Stomach (tissue), 9 donors: ENCODE data around the gene PTPRD. TPM values are rescaled to one million over a fixed set of nuclear protein-coding genes. Genes with fewer than 3 reads are reported as not detected.

Source experiments
- DNase-seq, 2 donors: peaks; one replicate each; pipeline versions ENCODE4 v3.0.0 to v3.0.0-alpha.2; 2013 to 2019
- H3K27ac ChIP-seq, 5 donors: fragments of 200-600 bp in 4 of 5; sonication (generic) in 4 of 5; one replicate each; pipeline ENCODE4 v1.5.1; 2013 to 2019; ENCODE audit warnings: mild to moderate bottlenecking in 1 of 5, moderate library complexity in 1 of 5
- H3K27me3 ChIP-seq, 3 donors: fragments of 200-600 bp; sonication (generic); one replicate each; pipeline ENCODE4 v1.5.1; 2017 to 2019; ENCODE audit warnings: mixed run types in 1 of 3
- H3K36me3 ChIP-seq, 4 donors: fragments of 200-600 bp; sonication (generic); 1 replicate in 3 of 4; 2 replicates in 1 of 4; pipeline ENCODE4 v1.5.1; 2016 to 2019
- H3K4me1 ChIP-seq, 4 donors: fragments of 200-600 bp; sonication (generic); one replicate each; pipeline ENCODE4 v1.5.1; 2016 to 2019
- H3K4me3 ChIP-seq, 4 donors: fragments of 200-600 bp; sonication (generic) in 3 of 4; one replicate each; pipeline ENCODE4 v1.5.1; 2016 to 2019; ENCODE audit warnings: mild to moderate bottlenecking in 1 of 4
- H3K9me3 ChIP-seq, 4 donors: fragments of 200-600 bp; sonication (generic); one replicate each; pipeline ENCODE4 v1.5.1; 2016 to 2019
- CTCF ChIP-seq, 7 experiments: fragments of 450-650 bp in 4 of 7; fragments of 200-600 bp in 3 of 7; sonication (generic) in 3 of 7; IDR thresholded peaks; one replicate each; pipeline ENCODE4 v1.5.1; 2016 to 2019; ENCODE audit warnings: antibody characterized with exemption in 7 of 7, control low read depth in 2 of 7, mild to moderate bottlenecking in 1 of 7
- EP300 ChIP-seq: sonication (generic); formaldehyde crosslinking; IDR thresholded peaks from one replicate; pipeline ENCODE4 v1.6.1; 2017; ENCODE audit warnings: antibody characterized with exemption
- POLR2A ChIP-seq, 4 donors: fragments of 450-650 bp; IDR thresholded peaks; one replicate each; pipeline ENCODE4 v1.6.1; 2016; ENCODE audit warnings: antibody characterized with exemption in 4 of 4, control low read depth in 2 of 4, mild to moderate bottlenecking in 1 of 4, moderate library complexity in 1 of 4
- POLR2AphosphoS5 ChIP-seq, 3 donors: sonication (generic); formaldehyde crosslinking; IDR thresholded peaks; one replicate each; pipeline ENCODE4 v1.6.1; 2016; ENCODE audit warnings: antibody characterized with exemption in 3 of 3
- WGBS, 5 donors: extraction: QIAGEN DNeasy Blood & Tissue Kit in 3 of 5; methylation state at CpG; one replicate each; pipeline versions ENCODE4 v1.1.5 to v1.1.7; 2013 to 2018; 5-methylcytosine and 5-hydroxymethylcytosine counted together
- intact Hi-C: fragments of 100-400 bp; cut with DNase I; formaldehyde crosslinking; loops from one replicate; pipeline ENCODE4 v1.15.1; 2023; ENCODE audit warnings: low total_unique reads
- polyA plus RNA-seq, 3 donors: library from polyadenylated mRNA; stranded (reverse); fragments of 200-250 nt; gene quantifications; one replicate each; pipeline ENCODE4 v1.2.3, GENCODE V29; 2013
- total RNA-seq, 5 donors: library from RNA; depleted of rRNA; stranded (reverse); fragments of >200 nt; gene quantifications; one replicate each; pipeline versions ENCODE4 v1.1.0 to v1.2.3, GENCODE V29; 2014 to 2016
- donor health status: healthy with polysubstance abuse.
- donor health status: Bipolar disorder and iron deficiency.
- donor health status: healthy.

PTPRD gene
- total and polyA plus RNA-seq, 8 donors = 0.12 to 53.1 (median 1.2) TPM

GRCh38 chr9:8653111-8653510 is 1959.7 kb downstream of the PTPRD start:
- WGBS, 5 donors = 74 to 88% (median 76%) methylated on average over 2 of the region's 2 CpGs

GRCh38 chr9:8652255-8652654 is 1960.5 kb downstream of the PTPRD start:
- no peak for TF ChIP-seq EP300
- no peak for TF ChIP-seq CTCF (IDR thresholded peaks at IDR 0.05)
- no peak for TF ChIP-seq POLR2AphosphoS5 (IDR thresholded peaks at IDR 0.05)
- no peak for TF ChIP-seq POLR2A (IDR thresholded peaks at IDR 0.05)
- Histone ChIP-seq H3K9me3 (no peaks in the 10 kb centered on the region), H3K4me1 (peaks cover 0 to 6% (median 0%) of the 10 kb centered on the region in 4 donors), H3K27me3 (no peaks in the 10 kb centered on the region), H3K36me3 (no peaks in the 10 kb centered on the region), H3K4me3 (no peak overlapping the region), H3K27ac (no peak overlapping the region)
- DNase-seq = peak in 1 of 2 donors; percentile 9
- intact Hi-C loops = no loop called here
- WGBS, 5 donors = 56 to 76% (median 73%) methylated on average over 1 of the region's 1 CpG

More at GRCh38 chr9:8653111-8653510, 1959.7 kb downstream of the PTPRD start:
- DNase-seq = no peak
- Histone ChIP-seq H3K27me3 (no peaks in the 10 kb centered on the region), H3K9me3 (no peaks in the 10 kb centered on the region), H3K4me3 (no peak overlapping the region), H3K36me3 (no peaks in the 10 kb centered on the region), H3K27ac (no peak overlapping the region), H3K4me1 (peaks cover 0 to 6% (median 0%) of the 10 kb centered on the region in 4 donors)
- intact Hi-C loops = no loop called here
- TF ChIP-seq POLR2AphosphoS5 (IDR thresholded peaks at IDR 0.05) (no peak), POLR2A (IDR thresholded peaks at IDR 0.05) (no peak), EP300 (no peak), CTCF (IDR thresholded peaks at IDR 0.05) (no peak)

- DNase-seq = no peak
- no peaks in the 10 kb centered on the region for H3K27me3 ChIP-seq
- no peak overlapping the region for H3K27ac ChIP-seq
- intact Hi-C loops = no loop called here
- 44 to 57% (median 51%) methylated on average over 3 of the region's 3 CpGs for WGBS, 5 donors
- H3K9me3 ChIP-seq = no peaks in the 10 kb centered on the region
- no peak overlapping the region for H3K4me3 ChIP-seq
- no peaks in the 10 kb centered on the region for H3K36me3 ChIP-seq
- TF ChIP-seq POLR2AphosphoS5 (IDR thresholded peaks at IDR 0.05) (no peak), EP300 (no peak), POLR2A (IDR thresholded peaks at IDR 0.05) (no peak), CTCF (IDR thresholded peaks at IDR 0.05) (no peak)
- H3K4me1 ChIP-seq = peaks cover 0 to 6% (median 0%) of the 10 kb centered on the region in 4 donors
Observed at GRCh38 chr9:8651846-8652215, 1961.0 kb downstream of the PTPRD start.

GRCh38 chr9:8651070-8651845 is 1961.5 kb downstream of the PTPRD start:
- TF ChIP-seq EP300 (no peak), POLR2A (IDR thresholded peaks at IDR 0.05) (no peak), CTCF (IDR thresholded peaks at IDR 0.05) (no peak), POLR2AphosphoS5 (IDR thresholded peaks at IDR 0.05) (no peak)
- no peak for DNase-seq
- no peaks in the 10 kb centered on the region for H3K36me3 ChIP-seq
- no peak overlapping the region for H3K4me3 ChIP-seq
- peaks cover 0 to 6% (median 0%) of the 10 kb centered on the region in 4 donors for H3K4me1 ChIP-seq
- no peaks in the 10 kb centered on the region for H3K27me3 ChIP-seq
- H3K9me3 ChIP-seq = no peaks in the 10 kb centered on the region
- intact Hi-C loops = no loop called here
- H3K27ac ChIP-seq = no peak overlapping the region
- 79 to 86% (median 82%) methylated on average over 10 of the region's 10 CpGs for WGBS, 5 donors
